ENCODE measurements around the gene ZNF143.

- peak; percentile 64 to 89 for TF ChIP-seq POLR2A (IDR thresholded peaks at IDR 0.05)
- TF ChIP-seq CTCF (IDR thresholded peaks at IDR 0.05) = peak in 1 of 4 experiments; percentile 3
- peak; percentile 35 to 85 (median 68) for TF ChIP-seq POLR2AphosphoS5 (IDR thresholded peaks at IDR 0.05)
These were observed 399 bp downstream of the ZNF143 start for GRCh38 chr11:9461063-9461759.

Data from sigmoid colon (tissue), 4 donors.